ENCODE results near the gene PSMG3. TPM values are rescaled to one million over a fixed set of nuclear protein-coding genes. Genes with fewer than 3 reads are reported as not detected.

Gene PSMG3
- total RNA-seq, 2 donors from 2014 or later, result 22.8 to 23.6 TPM

DNA sequence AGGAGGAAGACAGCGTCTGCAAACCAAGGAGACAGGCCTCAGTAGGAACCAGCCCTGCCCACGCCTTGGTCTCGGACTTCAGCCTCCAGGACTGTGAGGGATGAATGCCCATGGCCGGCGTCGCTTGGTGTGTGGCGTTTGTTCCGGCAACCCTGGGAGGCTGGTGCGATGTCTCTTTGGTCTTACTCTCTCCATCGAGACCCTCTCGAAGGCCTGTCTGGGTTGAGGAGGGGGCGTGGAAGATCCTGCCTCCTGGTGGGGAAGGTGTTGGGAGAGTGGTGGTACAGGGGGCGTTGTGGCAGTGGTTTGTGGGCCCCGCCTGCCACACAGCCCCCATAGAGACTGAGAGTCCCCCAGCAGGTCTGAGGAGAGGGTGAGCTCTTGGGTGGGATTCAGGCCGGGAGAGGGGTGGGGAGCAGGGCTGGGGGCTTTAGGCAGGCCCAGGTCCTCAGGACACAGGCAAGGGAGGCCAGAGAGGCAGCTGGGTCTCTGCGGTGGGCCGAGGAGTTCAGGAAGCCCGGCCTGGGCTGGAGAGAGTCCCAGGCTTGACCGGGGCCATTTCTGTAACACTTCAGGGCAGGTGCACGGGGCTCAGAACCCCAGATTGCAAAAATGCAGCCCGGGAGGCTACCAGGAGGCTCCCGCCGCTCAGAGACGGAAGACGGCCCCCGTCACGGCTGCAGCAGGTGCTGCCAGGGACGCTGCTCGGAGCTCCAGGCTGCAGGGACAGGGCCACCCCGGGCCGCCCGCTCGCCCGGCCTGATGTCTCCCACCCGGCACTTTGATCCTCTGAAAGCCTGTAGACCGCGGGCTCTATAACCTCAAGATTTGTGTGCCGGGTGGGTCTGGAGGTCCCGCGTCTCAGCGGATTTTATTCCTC, 33.8 kb upstream of the PSMG3 start:
- Mint-ChIP-seq H3K4me1 (peaks cover 5% of the 10 kb centered on the region), H3K36me3 (ENCODE audit: low read depth) (no peaks in the 10 kb centered on the region), H3K4me3 (no peak overlapping the region), H3K27ac (no peak overlapping the region), H3K27me3 (peaks cover 36% of the 10 kb centered on the region)
- no peaks in the 10 kb centered on the region for H3K9me3 ChIP-seq (ENCODE audit: control insufficient read depth, low read length, poor library complexity, severe bottlenecking)
- ATAC-seq (no peak), DNase-seq (no peak)

GRCh38 chr7:1602386-1602785, 32.6 kb upstream of the PSMG3 start:
- Mint-ChIP-seq H3K27ac (no peak overlapping the region), H3K4me1 (peaks cover 3% of the 10 kb centered on the region), H3K27me3 (peaks cover 38% of the 10 kb centered on the region), H3K36me3 (ENCODE audit: low read depth) (no peaks in the 10 kb centered on the region), H3K4me3 (no peak overlapping the region)
- H3K9me3 ChIP-seq (ENCODE audit: control insufficient read depth, low read length, poor library complexity, severe bottlenecking), result no peaks in the 10 kb centered on the region
- ATAC-seq (no peak), DNase-seq (no peak)

DNA sequence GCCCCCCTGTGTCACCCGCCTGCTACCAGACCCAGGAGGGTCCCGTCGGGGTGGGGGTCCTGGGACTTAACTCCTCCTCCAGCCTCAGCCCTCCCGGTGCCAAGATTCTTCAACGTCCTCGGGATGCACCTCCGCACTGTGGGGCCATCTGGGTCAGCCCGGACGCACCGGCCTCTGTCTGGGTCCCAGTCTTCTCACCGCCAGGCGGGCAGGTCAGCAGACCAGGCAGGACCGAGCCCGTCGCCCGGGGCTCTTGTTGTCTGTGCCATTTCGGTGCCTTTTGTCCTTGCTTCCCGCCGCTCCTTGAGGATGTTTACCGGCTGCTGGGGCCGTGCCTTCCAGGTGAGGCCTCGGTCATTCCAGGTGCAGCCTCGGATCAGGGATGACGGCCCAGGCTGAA, 32.1 kb upstream of the PSMG3 start:
- no peaks in the 10 kb centered on the region for H3K4me1 Mint-ChIP-seq
- H3K27ac Mint-ChIP-seq, result no peak overlapping the region
- DNase-seq, result no peak
- H3K27me3 Mint-ChIP-seq, result peaks cover 36% of the 10 kb centered on the region
- H3K4me3 Mint-ChIP-seq, result no peak overlapping the region
- H3K36me3 Mint-ChIP-seq (ENCODE audit: low read depth), result no peaks in the 10 kb centered on the region
- ATAC-seq, result no peak
- no peaks in the 10 kb centered on the region for H3K9me3 ChIP-seq (ENCODE audit: control insufficient read depth, low read length, poor library complexity, severe bottlenecking)

DNA sequence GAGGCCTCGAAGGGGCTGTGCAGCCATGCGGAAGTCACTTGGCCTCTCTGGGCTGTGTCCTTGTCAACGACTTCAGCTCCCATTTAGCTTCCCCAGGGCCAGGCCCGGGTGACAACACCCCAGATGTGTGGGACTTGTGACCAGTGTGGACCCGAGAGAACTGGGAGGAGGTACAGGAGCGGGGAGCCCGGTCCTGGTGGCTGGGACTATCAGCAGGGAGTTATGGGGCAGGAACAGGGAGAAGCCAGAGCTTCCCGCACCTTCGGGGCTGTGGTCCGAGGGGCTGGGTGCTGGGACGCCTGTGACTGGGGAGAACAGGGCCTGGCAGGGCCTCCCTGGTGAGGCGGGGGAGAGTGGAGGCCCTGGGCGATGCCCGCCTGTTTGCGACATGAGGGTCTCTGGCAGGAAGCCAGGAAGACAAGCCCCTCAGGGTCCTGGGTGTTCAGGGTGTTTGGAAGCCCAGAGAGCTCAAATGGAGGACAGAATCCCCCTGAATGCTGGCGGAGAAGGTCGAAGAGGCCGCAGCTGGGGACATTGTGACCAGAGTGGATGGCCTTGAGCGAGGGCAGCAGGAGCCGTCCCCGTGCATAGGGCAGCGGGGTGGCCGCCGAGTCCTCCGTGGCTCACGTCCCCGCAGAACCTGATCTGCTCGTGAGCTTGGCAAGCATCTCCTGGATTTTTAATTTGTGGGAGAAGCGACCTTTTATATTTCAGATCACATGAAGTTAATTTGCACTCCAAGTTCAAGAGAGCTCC, 30.0 kb upstream of the PSMG3 start:
- ATAC-seq (no peak), DNase-seq (no peak)
- no peaks in the 10 kb centered on the region for H3K9me3 ChIP-seq (ENCODE audit: control insufficient read depth, low read length, poor library complexity, severe bottlenecking)
- Mint-ChIP-seq H3K27ac (no peak overlapping the region), H3K4me1 (peaks cover 3% of the 10 kb centered on the region), H3K36me3 (ENCODE audit: low read depth) (peaks cover 11% of the 10 kb centered on the region), H3K27me3 (peaks cover 40% of the 10 kb centered on the region), H3K4me3 (no peak overlapping the region)

DNA sequence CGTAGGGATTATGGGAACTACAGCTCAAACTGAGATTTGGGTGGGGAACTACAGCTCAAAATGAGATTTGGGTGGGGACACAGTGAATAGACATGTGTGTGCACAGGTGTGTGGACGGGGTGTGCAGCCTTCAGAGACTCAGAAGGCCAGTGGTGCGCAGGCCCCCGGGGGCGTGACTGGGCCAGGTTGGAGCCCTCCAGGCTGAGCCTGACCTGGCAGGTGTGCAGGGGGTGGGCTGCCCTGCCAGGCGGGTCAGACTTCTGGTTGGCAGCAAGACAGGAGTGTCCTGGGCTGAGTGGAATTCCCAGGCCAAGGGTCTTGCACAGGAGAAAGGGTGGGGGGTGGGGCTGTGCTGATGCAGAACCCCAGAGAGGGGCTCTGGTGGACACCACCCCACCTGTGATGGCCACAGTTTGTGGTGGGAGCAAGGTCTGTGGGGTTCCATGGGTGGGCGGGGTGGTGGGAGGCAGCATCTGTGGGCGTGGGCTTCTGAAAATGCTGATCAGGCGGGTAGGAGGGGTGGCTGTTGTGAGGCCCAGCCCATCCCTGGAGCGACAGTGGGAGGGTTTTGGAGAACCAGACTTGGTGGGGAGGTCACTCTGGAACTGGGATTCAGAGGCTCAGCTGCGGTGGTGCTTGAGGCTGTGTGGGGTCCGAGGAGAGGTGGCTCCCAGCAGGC, 29.3 kb upstream of the PSMG3 start:
- ATAC-seq (no peak), DNase-seq (no peak)
- Mint-ChIP-seq H3K36me3 (ENCODE audit: low read depth) (peaks cover 12% of the 10 kb centered on the region), H3K4me3 (no peak overlapping the region), H3K4me1 (peaks cover 3% of the 10 kb centered on the region), H3K27me3 (peaks cover 40% of the 10 kb centered on the region), H3K27ac (no peak overlapping the region)
- no peaks in the 10 kb centered on the region for H3K9me3 ChIP-seq (ENCODE audit: control insufficient read depth, low read length, poor library complexity, severe bottlenecking)

GRCh38 chr7:1598286-1598685, 28.5 kb upstream of the PSMG3 start:
- Mint-ChIP-seq H3K36me3 (ENCODE audit: low read depth) (peaks cover 14% of the 10 kb centered on the region), H3K4me1 (peaks cover 6% of the 10 kb centered on the region), H3K27ac (no peak overlapping the region), H3K27me3 (peaks cover 40% of the 10 kb centered on the region), H3K4me3 (no peak overlapping the region)
- no peaks in the 10 kb centered on the region for H3K9me3 ChIP-seq (ENCODE audit: control insufficient read depth, low read length, poor library complexity, severe bottlenecking)
- no peak for DNase-seq
- no peak for ATAC-seq

DNA sequence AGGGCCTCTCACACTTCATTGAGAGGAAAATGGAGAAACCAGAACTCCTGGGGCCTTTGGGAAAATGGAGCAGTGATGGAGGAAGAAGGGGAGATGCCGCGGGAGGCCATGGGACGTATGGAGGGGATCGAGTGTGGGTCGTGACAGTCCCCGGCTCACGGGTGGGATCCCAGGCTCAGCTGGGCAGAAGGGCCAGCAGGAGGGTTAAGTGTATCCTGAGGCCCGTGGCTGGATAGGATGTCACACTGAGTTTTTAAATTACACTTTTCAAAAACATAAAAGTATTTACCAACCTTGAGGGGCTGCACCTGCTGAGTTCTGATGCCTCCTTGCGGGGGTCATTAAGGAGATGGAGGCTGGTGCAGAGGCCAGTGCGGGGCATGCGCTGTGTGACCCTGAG, 28.0 kb upstream of the PSMG3 start:
- ATAC-seq (no peak), DNase-seq (no peak)
- no peak overlapping the region for H3K4me3 Mint-ChIP-seq
- peaks cover 40% of the 10 kb centered on the region for H3K27me3 Mint-ChIP-seq
- peaks cover 9% of the 10 kb centered on the region for H3K4me1 Mint-ChIP-seq
- peaks cover 14% of the 10 kb centered on the region for H3K36me3 Mint-ChIP-seq (ENCODE audit: low read depth)
- peak overlapping the region; percentile 51 for H3K27ac Mint-ChIP-seq
- no peaks in the 10 kb centered on the region for H3K9me3 ChIP-seq (ENCODE audit: control insufficient read depth, low read length, poor library complexity, severe bottlenecking)

DNA sequence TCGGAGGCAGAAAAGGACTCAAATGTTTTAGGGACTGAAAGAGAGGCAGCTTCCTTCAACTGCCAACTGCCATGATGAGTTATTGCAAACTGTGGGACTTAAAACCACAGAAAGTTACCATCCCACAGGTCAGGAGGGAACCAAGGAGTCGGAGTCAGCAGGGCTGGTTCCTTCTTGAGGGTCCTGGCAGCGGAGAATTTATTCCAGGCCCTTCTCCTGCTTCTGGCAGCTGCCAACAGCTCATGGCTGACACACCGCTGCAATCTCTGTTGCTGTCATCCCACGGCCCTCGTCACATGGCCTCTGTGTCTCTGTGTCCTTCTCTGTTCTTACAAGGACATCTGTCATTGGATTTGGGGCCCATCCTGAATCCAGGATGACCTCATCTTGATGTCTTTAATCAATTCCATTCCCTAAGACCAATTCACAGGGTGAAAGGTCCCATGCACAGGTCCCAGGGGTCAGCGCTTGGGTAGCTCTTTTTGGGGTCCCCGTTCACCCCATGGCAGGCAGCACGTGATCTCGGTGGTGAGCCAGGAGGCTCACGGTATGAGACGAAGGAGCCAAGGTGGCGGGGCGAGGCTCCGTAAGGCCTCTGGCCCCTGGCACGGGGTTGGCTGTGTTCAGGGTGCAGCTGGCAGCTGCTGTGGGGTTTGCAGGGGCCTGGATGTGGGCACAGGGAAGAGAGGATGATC, 27.4 kb upstream of the PSMG3 start:
- no peaks in the 10 kb centered on the region for H3K9me3 ChIP-seq (ENCODE audit: control insufficient read depth, low read length, poor library complexity, severe bottlenecking)
- Mint-ChIP-seq H3K4me1 (peaks cover 13% of the 10 kb centered on the region), H3K36me3 (ENCODE audit: low read depth) (peaks cover 16% of the 10 kb centered on the region), H3K27ac (peak overlapping the region; percentile 51), H3K4me3 (no peak overlapping the region), H3K27me3 (peaks cover 43% of the 10 kb centered on the region)
- ATAC-seq (no peak), DNase-seq (no peak)

DNA sequence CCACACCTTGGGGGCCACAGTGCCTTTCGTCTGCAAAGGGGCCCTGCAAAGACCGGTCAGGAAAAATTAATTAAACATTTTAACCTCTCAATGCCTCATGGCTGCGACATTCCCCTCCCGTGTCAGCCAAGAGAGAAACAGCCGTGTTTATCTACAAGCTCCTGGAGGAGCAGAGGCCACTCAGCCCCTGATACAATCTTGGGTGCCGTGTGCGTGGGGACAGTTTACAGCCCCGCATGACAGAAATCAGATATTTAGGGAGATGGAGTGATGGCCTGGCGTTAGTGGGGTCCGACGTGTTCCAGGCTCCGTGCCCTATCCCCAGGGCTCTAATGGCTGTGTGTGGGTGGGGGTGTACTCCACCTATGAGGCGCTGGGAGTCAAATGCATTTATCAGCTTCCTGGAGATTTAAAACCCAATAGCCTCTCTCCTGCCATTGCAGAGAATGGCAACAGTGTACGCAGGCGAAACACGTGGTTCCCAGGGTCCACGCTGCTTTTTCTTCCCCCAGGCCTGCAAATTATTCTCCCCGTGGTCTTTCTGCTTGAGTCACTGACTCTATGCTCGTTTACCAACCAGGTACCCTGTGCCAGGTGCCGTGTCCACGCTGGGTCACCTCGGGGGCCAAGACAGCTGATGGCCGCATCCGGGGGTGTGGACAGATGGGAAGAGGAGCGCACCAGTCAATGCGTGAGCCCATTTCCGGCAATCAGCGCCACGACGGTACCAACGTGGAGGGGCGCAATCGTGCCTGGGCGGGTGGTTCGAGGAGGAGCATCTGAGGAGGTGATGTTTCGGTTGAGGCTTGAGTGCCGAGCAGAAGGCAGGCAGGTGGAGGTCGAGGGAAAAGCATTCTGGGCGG, 26.6 kb upstream of the PSMG3 start:
- H3K9me3 ChIP-seq (ENCODE audit: control insufficient read depth, low read length, poor library complexity, severe bottlenecking), result no peaks in the 10 kb centered on the region
- DNase-seq (no peak), ATAC-seq (no peak)
- peaks cover 48% of the 10 kb centered on the region for H3K27me3 Mint-ChIP-seq
- H3K36me3 Mint-ChIP-seq (ENCODE audit: low read depth), result peaks cover 19% of the 10 kb centered on the region
- no peak overlapping the region for H3K4me3 Mint-ChIP-seq
- H3K4me1 Mint-ChIP-seq, result peaks cover 21% of the 10 kb centered on the region
- H3K27ac Mint-ChIP-seq, result no peak overlapping the region

DNA sequence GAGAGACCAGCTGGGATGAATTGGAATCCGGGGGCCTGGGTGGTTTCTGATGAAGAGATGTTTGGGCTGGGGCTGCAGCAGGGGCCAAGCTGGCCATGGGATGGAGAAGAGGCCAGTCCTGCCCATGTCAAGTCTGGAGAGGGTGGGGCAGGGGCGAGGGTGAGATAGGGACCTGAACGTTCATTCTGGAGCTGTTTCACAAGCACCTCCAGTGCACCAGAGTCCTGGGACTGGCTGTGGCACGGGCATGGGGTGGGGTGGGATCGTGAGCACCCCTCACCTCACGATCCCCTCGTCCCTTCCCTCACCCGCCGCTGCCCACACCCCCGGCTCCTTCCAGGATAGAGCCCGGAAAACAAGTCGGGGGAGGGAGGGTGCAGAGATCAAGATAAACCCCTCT, 25.8 kb upstream of the PSMG3 start:
- H3K27me3 Mint-ChIP-seq, result peaks cover 56% of the 10 kb centered on the region
- peaks cover 19% of the 10 kb centered on the region for H3K36me3 Mint-ChIP-seq (ENCODE audit: low read depth)
- no peaks in the 10 kb centered on the region for H3K9me3 ChIP-seq (ENCODE audit: control insufficient read depth, low read length, poor library complexity, severe bottlenecking)
- H3K4me3 Mint-ChIP-seq, result no peak overlapping the region
- H3K4me1 Mint-ChIP-seq, result peaks cover 23% of the 10 kb centered on the region
- H3K27ac Mint-ChIP-seq, result no peak overlapping the region
- ATAC-seq (no peak), DNase-seq (no peak)

DNA sequence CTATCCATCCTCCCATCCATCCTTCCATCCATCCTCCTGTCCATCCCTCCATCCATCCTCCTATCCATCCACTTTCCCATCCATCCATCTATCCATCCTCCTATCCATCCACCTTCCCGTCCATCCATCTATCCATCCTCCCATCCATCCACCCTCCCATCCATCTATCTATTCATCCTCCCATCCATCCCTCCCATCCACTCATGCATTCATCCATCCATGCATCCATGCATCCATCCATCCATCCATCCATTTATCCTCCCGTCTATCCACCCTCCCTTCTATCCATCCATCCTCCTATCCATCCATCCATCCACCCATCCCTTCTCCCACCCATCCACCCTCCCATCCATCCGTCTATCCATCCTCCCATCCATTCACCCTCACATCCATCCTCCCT, 25.2 kb upstream of the PSMG3 start:
- Mint-ChIP-seq H3K36me3 (ENCODE audit: low read depth) (peaks cover 19% of the 10 kb centered on the region), H3K4me1 (peaks cover 23% of the 10 kb centered on the region), H3K4me3 (no peak overlapping the region), H3K27ac (no peak overlapping the region), H3K27me3 (peaks cover 59% of the 10 kb centered on the region)
- DNase-seq (no peak), ATAC-seq (no peak)
- no peaks in the 10 kb centered on the region for H3K9me3 ChIP-seq (ENCODE audit: control insufficient read depth, low read length, poor library complexity, severe bottlenecking)

DNA sequence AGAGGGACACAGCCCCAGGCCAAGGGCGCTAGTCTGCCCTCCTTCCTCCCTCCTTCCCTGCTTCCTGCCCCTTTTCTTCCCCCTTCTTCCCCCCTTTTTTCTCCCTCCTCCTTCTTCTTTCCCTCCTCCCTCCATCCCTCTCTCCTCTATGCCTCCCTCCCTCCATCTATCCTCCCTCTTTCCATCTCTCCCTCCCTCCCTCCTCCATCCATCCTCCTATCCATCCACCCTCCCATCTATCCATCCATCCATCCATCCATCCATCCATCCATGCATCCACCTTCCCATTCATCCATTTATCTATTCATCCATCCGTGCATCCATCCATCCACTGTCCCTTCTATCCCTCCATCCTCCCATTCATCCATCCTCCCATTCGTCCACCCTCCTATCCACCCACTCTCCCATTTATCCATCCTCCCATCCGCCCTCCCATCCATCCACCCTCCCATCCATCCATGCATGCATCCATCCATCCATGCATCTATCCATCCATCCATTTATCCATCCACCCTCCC, 24.1 kb upstream of the PSMG3 start:
- DNase-seq, result no peak
- no peak for ATAC-seq
- Mint-ChIP-seq H3K27ac (no peak overlapping the region), H3K4me3 (no peak overlapping the region), H3K36me3 (ENCODE audit: low read depth) (peaks cover 19% of the 10 kb centered on the region), H3K27me3 (peaks cover 61% of the 10 kb centered on the region), H3K4me1 (peaks cover 23% of the 10 kb centered on the region)
- no peaks in the 10 kb centered on the region for H3K9me3 ChIP-seq (ENCODE audit: control insufficient read depth, low read length, poor library complexity, severe bottlenecking)

Measured in T-helper 17 cell (primary cell).